GM21381 (cell line): Measurements from ENCODE around the gene JUND.

Source experiments
- ATAC-seq: cut with Tn5 transposase; IDR thresholded peaks from one replicate; pipeline ENCODE4 v1.9.1; 2021; ENCODE audit warnings: mild to moderate bottlenecking, moderate library complexity; ENCODE audit not compliant: unreplicated experiment

The JUND gene

GRCh38 chr19:18249834-18250233 is 31.6 kb downstream of the JUND start:
- ATAC-seq: no peak

GRCh38 chr19:18245297-18245696 is 36.1 kb downstream of the JUND start:
- no peak for ATAC-seq

- ATAC-seq: no peak
Measured at GRCh38 chr19:18239303-18239702, 42.1 kb downstream of the JUND start.

GRCh38 chr19:18234194-18234593 is 47.2 kb downstream of the JUND start:
- ATAC-seq: no peak

- no peak for ATAC-seq
Measured at GRCh38 chr19:18233224-18233825, 48.1 kb downstream of the JUND start.

- ATAC-seq: no peak
Measured at GRCh38 chr19:18232540-18233223, 48.7 kb downstream of the JUND start.

GRCh38 chr19:18231775-18232174 is 49.6 kb downstream of the JUND start:
- no peak for ATAC-seq

- no peak for ATAC-seq
Measured at GRCh38 chr19:18230941-18231734, 50.3 kb downstream of the JUND start.

- ATAC-seq: no peak
Measured at GRCh38 chr19:18229915-18230314, 51.5 kb downstream of the JUND start.
